K562 (cell line): ENCODE results near the gene OSCAR. TPM values are rescaled to one million over a fixed set of nuclear protein-coding genes. Genes with fewer than 3 reads are reported as not detected.
A peak's percentile ranks its signal among the peaks of the same experiment; 100 is the strongest.

Source experiments
- ATF6 ChIP-seq: sonication (generic); formaldehyde crosslinking; IDR thresholded peaks from 2 replicates; pipeline ENCODE4 v1.4.0; 2020; ENCODE audit warnings: mild to moderate bottlenecking, missing genetic modification reagents
- C11orf30 ChIP-seq: fragments of 450-650 bp; IDR thresholded peaks from 2 replicates; pipeline ENCODE4 v1.6.1; 2016; ENCODE audit warnings: low read depth, mild to moderate bottlenecking
- DMBX1 ChIP-seq: fragments of 250-450 bp; sonication (Bioruptor Pico); IDR thresholded peaks from 2 replicates; pipeline ENCODE4 v1.8.0; 2022; ENCODE audit warnings: inconsistent platforms, mild to moderate bottlenecking, moderate library complexity, borderline replicate concordance
- JUN ChIP-seq, 2 experiments: sonication (generic) in 1 of 2; formaldehyde crosslinking in 1 of 2; IDR thresholded peaks; 2 replicates each; pipeline versions ENCODE4 v1.6.1 to v1.8.0; 2012 to 2022; ENCODE audit warnings: borderline replicate concordance in 2 of 2, mild to moderate bottlenecking in 2 of 2, improper control_type of control experiment in 1 of 2, low read depth in 1 of 2, low read length in 1 of 2, missing genetic modification reagents in 1 of 2
- KAT7 ChIP-seq: sonication (generic); formaldehyde crosslinking; IDR thresholded peaks from 2 replicates; pipeline ENCODE4 v1.8.0; 2022; ENCODE audit warnings: missing genetic modification reagents, mild to moderate bottlenecking, borderline replicate concordance
- LEF1 ChIP-seq: fragments of 450-650 bp; IDR thresholded peaks from 2 replicates; pipeline ENCODE4 v1.6.1; 2016; ENCODE audit warnings: mild to moderate bottlenecking
- MLX ChIP-seq, 2 experiments: fragments of 450-650 bp in 1 of 2; sonication (generic) in 1 of 2; formaldehyde crosslinking; conservative IDR thresholded peaks; 2 replicates each; pipeline versions ENCODE4 v1.4.0 to v1.8.1; 2020 to 2022; ENCODE audit warnings: mild to moderate bottlenecking in 1 of 2, missing genetic modification reagents in 1 of 2
- MTA1 ChIP-seq: fragments of 450-650 bp; IDR thresholded peaks from 2 replicates; pipeline ENCODE4 v1.6.1; 2017; ENCODE audit warnings: borderline replicate concordance
- NCOA6 ChIP-seq: fragments of 450-650 bp; IDR thresholded peaks from 2 replicates; pipeline ENCODE4 v1.6.1; 2017; ENCODE audit warnings: mild to moderate bottlenecking
- NR4A1 ChIP-seq, 2 experiments: fragments of 250-450 bp in 1 of 2; fragments of 450-650 bp in 1 of 2; sonication (Bioruptor Pico) in 1 of 2; IDR thresholded peaks; 2 replicates each; pipeline versions ENCODE4 v1.4.0 to v1.6.1; 2016 to 2020; ENCODE audit warnings: mild to moderate bottlenecking in 2 of 2, missing compliant biosample characterization in 1 of 2, missing genetic modification characterization in 1 of 2, moderate library complexity in 1 of 2
- SIRT6 ChIP-seq: IDR thresholded peaks from one replicate; pipeline ENCODE4 v1.6.1; 2012; ENCODE audit warnings: low read depth, mild to moderate bottlenecking, control low read depth, inconsistent platforms, low read length, moderate library complexity
- STAT5A ChIP-seq: IDR thresholded peaks from 2 replicates; pipeline ENCODE4 v1.6.1; 2012; ENCODE audit warnings: low read length, inconsistent platforms, borderline replicate concordance
- SUPT5H ChIP-seq: fragments of 450-650 bp; IDR thresholded peaks from 2 replicates; pipeline ENCODE4 v1.6.1; 2016
- TAF7 ChIP-seq: fragments of 450-650 bp; IDR thresholded peaks from 2 replicates; pipeline ENCODE4 v1.6.1; 2016; ENCODE audit warnings: missing genetic modification characterization, missing compliant biosample characterization
- TEAD4 ChIP-seq, 2 experiments: sonication (generic) in 1 of 2; formaldehyde crosslinking in 1 of 2; IDR thresholded peaks; 2 replicates each; pipeline versions ENCODE4 v1.6.1 to v1.8.0; 2012 to 2022; ENCODE audit warnings: borderline replicate concordance in 1 of 2, inconsistent platforms in 1 of 2, low read length in 1 of 2, mild to moderate bottlenecking in 1 of 2, missing genetic modification reagents in 1 of 2
- U2AF2 ChIP-seq: fragments of 200-400 bp; formaldehyde crosslinking; optimal IDR thresholded peaks from 2 replicates; pipeline ENCODE3; 2017; ENCODE audit warnings: low read depth, mild to moderate bottlenecking, low read length
- YBX1 ChIP-seq: fragments of 450-650 bp; IDR thresholded peaks from 2 replicates; pipeline ENCODE4 v1.7.1; 2016; ENCODE audit warnings: mild to moderate bottlenecking
- YY1 ChIP-seq, 3 experiments: IDR thresholded peaks; 2 replicates each; pipeline ENCODE4 v1.6.1; 2011; ENCODE audit warnings: low read length in 2 of 3, mild to moderate bottlenecking in 2 of 3, moderate library complexity in 2 of 3, borderline replicate concordance in 1 of 3, control low read depth in 1 of 3, low read depth in 1 of 3; ENCODE audit not compliant: insufficient read depth in 3 of 3, insufficient replicate concordance in 2 of 3, control insufficient read depth in 1 of 3, insufficient read length in 1 of 3; ENCODE audit errors: extremely low read depth in 1 of 3
- ZBTB1 ChIP-seq: sonication (generic); formaldehyde crosslinking; IDR thresholded peaks from 2 replicates; pipeline ENCODE4 v1.8.1; 2023; ENCODE audit warnings: missing genetic modification reagents, low read depth, mild to moderate bottlenecking, borderline replicate concordance
- ZNF311 ChIP-seq: fragments of 250-450 bp; sonication (Bioruptor Pico); IDR thresholded peaks from 2 replicates; pipeline ENCODE4 v1.4.0; 2020; ENCODE audit warnings: mild to moderate bottlenecking, moderate library complexity
- ZNF584 ChIP-seq: fragments of 200-800 bp; sonication (Bioruptor generic); IDR thresholded peaks from 2 replicates; pipeline ENCODE4 v1.6.1; 2016; ENCODE audit warnings: low read depth, mild to moderate bottlenecking, missing genetic modification characterization, missing compliant biosample characterization
- ZNF644 ChIP-seq: fragments of 200-800 bp; sonication (Bioruptor generic); IDR thresholded peaks from 2 replicates; pipeline ENCODE4 v1.6.1; 2016; ENCODE audit warnings: low read depth, missing genetic modification characterization, missing compliant biosample characterization
- polyA plus RNA-seq, 8 experiments: library from polyadenylated mRNA; depleted of rRNA in 4 of 8; stranded (reverse) in 5 of 8; unstranded in 3 of 8; fragments of >200 nt; fragmentation: Nextera tagmentation in 2 of 8; fragmentation: Illumina TruSeq in 1 of 8; extraction: Ambion mirVana in 2 of 8; extraction: Trizol in 1 of 8; gene quantifications; 2 replicates each; pipeline versions ENCODE4 v1.2.1 to v1.2.3, GENCODE V29; 2011 to 2014; ENCODE audit warnings: inconsistent platforms in 1 of 8, missing spikeins in 1 of 8
- total RNA-seq, 7 experiments: library from RNA; depleted of rRNA in 6 of 7; stranded (reverse); fragments of >200 nt in 6 of 7; fragmentation: Illumina TruSeq in 2 of 7; extraction: Trizol in 2 of 7; gene quantifications; 2 replicates each; pipeline versions ENCODE4 v1.2.1 to v1.2.3, GENCODE V29; 2011 to 2021; ENCODE audit warnings: low replicate concordance in 1 of 7

OSCAR gene
- total and polyA plus RNA-seq, 9 of the 15 experiments (the other 6 are each of a cell fraction or from before 2014, with no cell fraction given): 0.09 to 0.62 (median 0.13) TPM; not detected in 5

- TF ChIP-seq YY1 (IDR thresholded peaks at IDR 0.05; ENCODE audit: borderline replicate concordance in 1 of 3, control insufficient read depth in 1 of 3, extremely low read depth in 1 of 3, insufficient read depth in 3 of 3, insufficient read length in 1 of 3, insufficient replicate concordance in 2 of 3, low read depth in 1 of 3, low read length in 2 of 3) (peak in 2 of 3 experiments; percentile 7 to 48), U2AF2 (no peak), ATF6 (CRISPR knock-in tag) (0 out of 2 replicates have a peak, but pooled peaks have one; percentile 62), ZNF584 (CRISPR knock-in tag) (peak; percentile 72; the same call in 1 of the 2 replicates), LEF1 (peak; percentile 30; the same call in 1 of the 2 replicates), YBX1 (no peak), TAF7 (tag) (peak; percentile 75), SUPT5H (peak; percentile 96), MLX (CRISPR knock-in tag; conservative IDR thresholded peaks at IDR 0.05) (no peak), DMBX1 (peak; percentile 66; the same call in 1 of the 2 replicates), KAT7 (CRISPR knock-in tag) (peak; percentile 95; the same call in 1 of the 2 replicates), JUN (IDR thresholded peaks at IDR 0.05; ENCODE audit: borderline replicate concordance, low read depth, low read length) (peak; percentile 51; the same call in 1 of the 2 replicates), JUN (CRISPR knock-in tag; IDR thresholded peaks at IDR 0.05; ENCODE audit: borderline replicate concordance) (no peak), TEAD4 (IDR thresholded peaks at IDR 0.05; ENCODE audit: low read length) (no peak), TEAD4 (CRISPR knock-in tag; IDR thresholded peaks at IDR 0.05; ENCODE audit: borderline replicate concordance) (no peak), STAT5A (no peak), ZNF311 (peak; percentile 52; the same call in 1 of the 2 replicates), NCOA6 (peak; percentile 64; the same call in 1 of the 2 replicates), C11orf30 (peak; percentile 100), ZNF644 (tag) (peak; percentile 96), MTA1 (peak; percentile 100), SIRT6 (peak; percentile 14), ZBTB1 (CRISPR knock-in tag) (peak; percentile 64; the same call in 1 of the 2 replicates), NR4A1 (CRISPR knock-in tag; IDR thresholded peaks at IDR 0.05) (no peak), NR4A1 (tag; IDR thresholded peaks at IDR 0.05) (peak; percentile 90)
Observed at GRCh38 chr19:54115109-54116063, 14.8 kb upstream of the OSCAR start, which contains the start of the genes PRPF31 and TFPT (continued).
